GM23338 (cell line): ENCODE measurements around the gene MRPS24.

Experiments
- CREB1 ChIP-seq: fragments of 250-450 bp; sonication (Bioruptor Pico); IDR thresholded peaks from 2 replicates; pipeline ENCODE4 v1.5.0; 2020; ENCODE audit warnings: low read depth, mild to moderate bottlenecking, moderate library complexity
- EZH2 ChIP-seq: fragments of 200-600 bp; sonication (generic); IDR thresholded peaks from one replicate; pipeline ENCODE4 v1.8.0; 2017; ENCODE audit warnings: antibody characterized with exemption, mild to moderate bottlenecking, low read depth; ENCODE audit not compliant: unreplicated experiment
- EZH2phosphoT487 ChIP-seq: fragments of 200-600 bp; sonication (generic); IDR thresholded peaks from one replicate; pipeline ENCODE4 v1.8.1; 2018; ENCODE audit warnings: antibody characterized with exemption; ENCODE audit not compliant: unreplicated experiment
- JUNB ChIP-seq: IDR thresholded peaks from one replicate; pipeline ENCODE4 v1.6.1; 2016; ENCODE audit warnings: antibody characterized with exemption; ENCODE audit not compliant: unreplicated experiment
- NANOG ChIP-seq: IDR thresholded peaks from 2 replicates; pipeline ENCODE4 v1.6.1; 2016; ENCODE audit warnings: antibody characterized with exemption, borderline replicate concordance
- POLR2AphosphoS5 ChIP-seq: IDR thresholded peaks from 2 replicates; pipeline ENCODE4 v1.6.1; 2016; ENCODE audit warnings: antibody characterized with exemption, low read depth
- STAT1 ChIP-seq: IDR thresholded peaks from one replicate; pipeline ENCODE4 v1.6.1; 2016; ENCODE audit warnings: antibody characterized with exemption; ENCODE audit not compliant: unreplicated experiment
- ZNF114 ChIP-seq: fragments of 250-450 bp; sonication (Bioruptor Pico); IDR thresholded peaks from 2 replicates; pipeline ENCODE4 v1.5.0; 2020; ENCODE audit warnings: mild to moderate bottlenecking, moderate library complexity
- ZNF331 ChIP-seq: fragments of 250-450 bp; sonication (Bioruptor Pico); IDR thresholded peaks from 2 replicates; pipeline ENCODE4 v1.5.0; 2020; ENCODE audit warnings: low read depth, mild to moderate bottlenecking, moderate library complexity
- TF ChIP-seq, protein P1 (sequence below), 2 experiments: fragments of 200-600 bp in 1 of 2; sonication (generic) in 1 of 2; conservative IDR thresholded peaks; 2 replicates each; pipeline versions ENCODE4 v1.5.1 to v1.6.1; 2016 to 2017; ENCODE audit warnings: antibody characterized with exemption in 2 of 2, low read depth in 2 of 2, mild to moderate bottlenecking in 2 of 2, moderate library complexity in 1 of 2
- TF ChIP-seq, protein P2 (sequence below): IDR thresholded peaks from one replicate; pipeline ENCODE4 v1.6.1; 2018; ENCODE audit warnings: antibody characterized with exemption; ENCODE audit not compliant: unreplicated experiment
- TF ChIP-seq, protein P3 (sequence below): IDR thresholded peaks from 2 replicates; pipeline ENCODE4 v1.6.1; 2016; ENCODE audit warnings: antibody characterized with exemption

DNA sequence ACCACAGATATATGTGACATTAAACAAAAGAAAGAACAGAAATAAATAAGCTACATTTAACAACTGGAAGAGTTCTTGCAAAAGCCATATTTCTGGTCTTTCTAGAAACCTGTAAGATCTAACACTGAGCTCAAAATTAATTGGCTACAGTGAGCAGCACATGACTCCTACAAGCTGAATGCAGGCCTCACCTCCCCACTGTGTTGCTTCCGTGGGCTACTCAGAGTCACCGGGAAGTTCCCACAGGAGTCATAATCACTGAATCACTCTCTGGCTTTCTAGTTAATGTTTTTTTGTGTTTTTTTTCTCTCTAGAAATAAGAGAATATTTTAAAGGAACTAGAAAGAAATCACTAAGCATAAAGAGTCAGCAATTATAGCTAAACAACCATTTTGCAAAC is 10.2 kb upstream of the MRPS24 start:
- TF ChIP-seq, protein P1, sequence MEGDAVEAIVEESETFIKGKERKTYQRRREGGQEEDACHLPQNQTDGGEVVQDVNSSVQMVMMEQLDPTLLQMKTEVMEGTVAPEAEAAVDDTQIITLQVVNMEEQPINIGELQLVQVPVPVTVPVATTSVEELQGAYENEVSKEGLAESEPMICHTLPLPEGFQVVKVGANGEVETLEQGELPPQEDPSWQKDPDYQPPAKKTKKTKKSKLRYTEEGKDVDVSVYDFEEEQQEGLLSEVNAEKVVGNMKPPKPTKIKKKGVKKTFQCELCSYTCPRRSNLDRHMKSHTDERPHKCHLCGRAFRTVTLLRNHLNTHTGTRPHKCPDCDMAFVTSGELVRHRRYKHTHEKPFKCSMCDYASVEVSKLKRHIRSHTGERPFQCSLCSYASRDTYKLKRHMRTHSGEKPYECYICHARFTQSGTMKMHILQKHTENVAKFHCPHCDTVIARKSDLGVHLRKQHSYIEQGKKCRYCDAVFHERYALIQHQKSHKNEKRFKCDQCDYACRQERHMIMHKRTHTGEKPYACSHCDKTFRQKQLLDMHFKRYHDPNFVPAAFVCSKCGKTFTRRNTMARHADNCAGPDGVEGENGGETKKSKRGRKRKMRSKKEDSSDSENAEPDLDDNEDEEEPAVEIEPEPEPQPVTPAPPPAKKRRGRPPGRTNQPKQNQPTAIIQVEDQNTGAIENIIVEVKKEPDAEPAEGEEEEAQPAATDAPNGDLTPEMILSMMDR (conservative IDR thresholded peaks at IDR 0.05; ENCODE audit: low read depth in 2 of 2) = no peak
- TF ChIP-seq, protein P2, sequence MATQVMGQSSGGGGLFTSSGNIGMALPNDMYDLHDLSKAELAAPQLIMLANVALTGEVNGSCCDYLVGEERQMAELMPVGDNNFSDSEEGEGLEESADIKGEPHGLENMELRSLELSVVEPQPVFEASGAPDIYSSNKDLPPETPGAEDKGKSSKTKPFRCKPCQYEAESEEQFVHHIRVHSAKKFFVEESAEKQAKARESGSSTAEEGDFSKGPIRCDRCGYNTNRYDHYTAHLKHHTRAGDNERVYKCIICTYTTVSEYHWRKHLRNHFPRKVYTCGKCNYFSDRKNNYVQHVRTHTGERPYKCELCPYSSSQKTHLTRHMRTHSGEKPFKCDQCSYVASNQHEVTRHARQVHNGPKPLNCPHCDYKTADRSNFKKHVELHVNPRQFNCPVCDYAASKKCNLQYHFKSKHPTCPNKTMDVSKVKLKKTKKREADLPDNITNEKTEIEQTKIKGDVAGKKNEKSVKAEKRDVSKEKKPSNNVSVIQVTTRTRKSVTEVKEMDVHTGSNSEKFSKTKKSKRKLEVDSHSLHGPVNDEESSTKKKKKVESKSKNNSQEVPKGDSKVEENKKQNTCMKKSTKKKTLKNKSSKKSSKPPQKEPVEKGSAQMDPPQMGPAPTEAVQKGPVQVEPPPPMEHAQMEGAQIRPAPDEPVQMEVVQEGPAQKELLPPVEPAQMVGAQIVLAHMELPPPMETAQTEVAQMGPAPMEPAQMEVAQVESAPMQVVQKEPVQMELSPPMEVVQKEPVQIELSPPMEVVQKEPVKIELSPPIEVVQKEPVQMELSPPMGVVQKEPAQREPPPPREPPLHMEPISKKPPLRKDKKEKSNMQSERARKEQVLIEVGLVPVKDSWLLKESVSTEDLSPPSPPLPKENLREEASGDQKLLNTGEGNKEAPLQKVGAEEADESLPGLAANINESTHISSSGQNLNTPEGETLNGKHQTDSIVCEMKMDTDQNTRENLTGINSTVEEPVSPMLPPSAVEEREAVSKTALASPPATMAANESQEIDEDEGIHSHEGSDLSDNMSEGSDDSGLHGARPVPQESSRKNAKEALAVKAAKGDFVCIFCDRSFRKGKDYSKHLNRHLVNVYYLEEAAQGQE = no peak
- no peak for TF ChIP-seq EZH2
- no peak for TF ChIP-seq EZH2phosphoT487
- no peak for TF ChIP-seq POLR2AphosphoS5
- TF ChIP-seq JUNB = no peak
- TF ChIP-seq, protein P3, sequence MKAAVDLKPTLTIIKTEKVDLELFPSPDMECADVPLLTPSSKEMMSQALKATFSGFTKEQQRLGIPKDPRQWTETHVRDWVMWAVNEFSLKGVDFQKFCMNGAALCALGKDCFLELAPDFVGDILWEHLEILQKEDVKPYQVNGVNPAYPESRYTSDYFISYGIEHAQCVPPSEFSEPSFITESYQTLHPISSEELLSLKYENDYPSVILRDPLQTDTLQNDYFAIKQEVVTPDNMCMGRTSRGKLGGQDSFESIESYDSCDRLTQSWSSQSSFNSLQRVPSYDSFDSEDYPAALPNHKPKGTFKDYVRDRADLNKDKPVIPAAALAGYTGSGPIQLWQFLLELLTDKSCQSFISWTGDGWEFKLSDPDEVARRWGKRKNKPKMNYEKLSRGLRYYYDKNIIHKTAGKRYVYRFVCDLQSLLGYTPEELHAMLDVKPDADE = no peak
- no peak for TF ChIP-seq STAT1
- no peak for TF ChIP-seq NANOG
- TF ChIP-seq CREB1 = no peak
- TF ChIP-seq ZNF331 (CRISPR knock-in tag) = no peak
- TF ChIP-seq ZNF114 = no peak
